NCI-H446 (cell line): ENCODE data around the gene UBE2H.
"Not testable (repeated sequence)": the region's sequence is repeated elsewhere in the genome, so short reads cannot be mapped to it uniquely, and the experiment has no call there.

Experiments
- DNase-seq, 2 experiments: peaks; one replicate each; lab custom pipeline; 2025; lab: John Stamatoyannopoulos, UW

Gene UBE2H

GRCh38 chr7:129952653-129953560, at the start of gene UBE2H:
UBE2H (minus strand) TSS chr7:129952960; CDS start chr7:129952555, 405 bp downstream.
- DNase-seq, result peak; percentile 51 to 92

DNA sequence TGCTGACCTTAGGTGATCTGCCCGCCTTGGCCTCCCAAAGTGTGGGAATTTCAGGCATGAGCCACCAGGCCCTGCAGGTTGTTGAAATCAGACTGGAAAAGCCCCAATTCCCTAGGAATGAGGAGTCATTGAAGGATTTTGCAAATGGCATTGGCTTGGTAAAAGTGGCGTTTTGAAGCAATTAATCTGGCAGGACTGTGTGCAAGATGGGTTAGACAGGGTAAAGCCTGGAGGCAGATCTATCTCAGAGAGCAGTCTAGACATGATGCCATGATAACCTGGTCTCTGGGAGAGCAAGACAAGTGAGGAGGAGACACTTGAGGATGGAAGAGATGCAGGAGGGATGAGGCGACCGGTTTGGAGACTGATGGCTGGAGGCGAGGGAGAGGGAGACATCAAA, 45.7 kb upstream of the UBE2H start:
- DNase-seq, result no peak

DNA sequence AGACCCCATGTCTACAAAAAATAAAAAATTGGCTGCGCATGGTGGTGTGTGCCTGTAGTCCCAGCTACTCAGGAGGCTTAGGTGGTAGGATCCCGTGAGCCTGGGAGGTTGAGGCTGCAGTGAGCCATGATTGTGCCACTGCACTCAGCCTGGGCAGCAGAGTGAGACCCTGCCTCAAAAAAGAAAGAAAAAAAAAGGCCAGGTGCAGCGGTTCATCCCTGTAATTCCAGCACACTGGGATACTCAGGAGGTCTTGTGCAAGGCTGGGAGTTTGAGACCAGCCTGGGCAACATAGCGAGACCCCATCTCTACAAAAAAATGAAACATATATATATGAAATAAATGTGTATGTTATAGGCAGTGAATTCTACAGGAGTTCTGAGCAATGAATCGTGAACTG, 44.5 kb upstream of the UBE2H start:
- no peak for DNase-seq

DNA sequence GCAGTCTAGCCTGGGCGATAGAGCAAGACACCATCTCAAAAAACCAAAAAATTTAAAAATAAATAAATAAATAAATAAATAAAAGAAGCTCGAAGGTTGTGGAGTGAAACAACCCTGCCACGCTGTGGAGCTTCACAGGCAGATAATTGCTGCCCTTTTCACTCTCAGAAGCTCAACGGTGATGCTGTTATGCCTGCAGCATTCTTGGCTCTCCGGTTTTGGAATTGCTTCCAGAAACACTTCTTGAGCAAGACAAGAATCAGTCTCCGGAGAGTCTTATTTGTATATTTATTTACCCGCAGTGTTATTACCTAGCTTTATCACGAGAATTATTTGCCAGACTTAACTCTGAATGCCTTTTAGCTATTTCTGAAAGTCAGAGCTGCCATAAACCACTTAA, 40.5 kb upstream of the UBE2H start:
- DNase-seq, result no peak

GRCh38 chr7:129990403-129991192, 37.8 kb upstream of the UBE2H start:
- DNase-seq, result no peak

- DNase-seq, result no peak
Measured at GRCh38 chr7:129989466-129989865, 36.7 kb upstream of the UBE2H start.

- no peak for DNase-seq
Measured at GRCh38 chr7:129986600-129986999, 33.8 kb upstream of the UBE2H start.

- no peak for DNase-seq
Measured at GRCh38 chr7:129980667-129981066, 27.9 kb upstream of the UBE2H start.

GRCh38 chr7:129975309-129975708, 22.5 kb upstream of the UBE2H start:
- DNase-seq, result no peak

DNA sequence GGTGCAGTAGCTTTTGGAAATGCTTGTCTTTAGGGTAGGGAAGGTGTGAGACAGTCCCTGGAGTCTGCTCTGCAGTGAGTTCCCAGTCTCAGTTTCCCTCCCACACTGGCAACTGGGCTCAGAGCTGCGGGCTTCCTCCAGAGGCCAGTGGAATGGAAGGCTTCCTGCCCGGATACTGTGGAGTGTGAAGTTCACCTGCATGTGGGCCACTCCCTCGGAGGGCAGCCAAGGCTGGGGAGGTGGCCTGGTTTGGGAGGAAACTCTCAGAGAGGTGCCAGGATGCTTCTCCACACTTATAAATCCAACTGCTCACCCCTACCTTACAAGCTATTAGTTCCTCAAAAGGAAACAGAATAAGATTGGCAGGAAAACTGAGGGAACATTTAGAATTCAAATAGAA, 18.1 kb upstream of the UBE2H start:
- DNase-seq, result no peak

DNA sequence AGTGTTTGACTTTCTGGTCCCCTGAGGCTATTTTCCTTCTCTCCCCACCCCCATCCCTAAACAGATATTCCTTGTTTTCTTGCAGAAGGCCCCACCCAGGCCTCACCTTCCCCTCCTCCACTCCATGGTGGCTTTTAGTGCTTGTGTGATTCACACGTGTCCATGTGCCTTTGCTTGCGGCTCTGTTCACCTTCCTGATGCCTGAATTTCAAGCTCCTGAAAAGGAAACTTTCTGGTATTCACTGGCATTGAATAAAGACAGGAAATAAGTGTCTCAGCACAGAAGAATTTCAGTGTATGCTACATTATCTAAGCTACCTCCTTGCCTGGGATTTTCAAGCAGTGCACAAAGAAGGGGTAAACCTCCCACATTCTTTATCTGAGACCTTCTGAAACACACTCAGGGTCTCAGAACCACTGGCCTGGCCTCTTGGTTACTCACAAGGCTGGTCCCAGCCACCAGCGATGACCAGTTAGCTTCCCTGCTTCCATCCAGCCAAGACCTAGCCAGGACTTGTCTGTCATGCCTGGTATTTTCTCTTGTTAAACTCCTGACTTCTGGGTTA, 17.2 kb upstream of the UBE2H start:
- no peak for DNase-seq

GRCh38 chr7:129968592-129969383, 16.0 kb upstream of the UBE2H start:
- no peak for DNase-seq

DNA sequence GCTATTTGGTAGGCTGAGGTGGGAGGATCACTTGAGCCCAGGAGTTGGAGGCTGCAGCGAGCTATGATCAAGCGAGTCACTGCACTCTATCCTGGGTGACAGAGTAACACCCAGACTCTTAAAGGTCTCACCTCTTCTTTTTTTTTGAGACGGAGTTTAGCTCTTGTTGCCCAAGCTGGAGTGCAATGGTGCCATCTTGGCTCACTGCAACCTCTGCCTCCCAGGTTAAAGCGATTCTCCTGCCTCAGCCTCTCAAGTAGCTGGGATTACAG, 7.4 kb upstream of the UBE2H start:
- not testable (repeated sequence) for DNase-seq

DNA sequence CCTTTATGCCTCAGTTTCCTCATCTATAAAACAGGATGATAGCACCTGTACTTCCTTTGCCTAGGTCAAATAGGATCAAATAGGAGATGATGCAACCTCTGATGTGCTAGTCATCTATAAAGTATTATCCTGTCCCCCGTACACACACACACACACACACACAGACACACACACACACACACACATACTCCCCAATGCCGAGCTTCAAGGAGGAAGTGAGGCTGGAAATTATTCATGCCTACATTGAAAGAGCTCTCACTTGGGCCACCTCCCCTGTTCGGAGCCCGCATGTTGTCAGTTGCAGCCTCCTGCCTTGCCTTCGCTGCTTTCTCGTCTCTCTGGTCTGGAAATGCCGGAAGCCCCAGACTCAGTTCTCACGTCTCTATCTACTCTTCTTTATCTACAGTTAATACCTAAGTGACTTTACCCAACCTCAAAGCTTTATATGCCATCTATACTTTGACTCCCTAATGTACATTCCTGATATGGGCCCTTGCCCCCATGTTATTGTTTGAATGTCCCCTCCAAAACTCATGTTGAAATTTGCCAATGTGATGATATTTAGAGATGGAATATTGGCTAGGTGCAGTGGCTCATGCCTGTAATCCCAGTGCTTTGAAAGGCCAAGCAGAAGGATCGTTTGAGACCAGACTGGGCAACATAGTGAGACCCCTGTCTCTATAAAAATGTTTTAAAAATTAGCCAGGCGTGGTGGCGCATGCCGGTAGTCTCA, 6.9 kb upstream of the UBE2H start:
- DNase-seq, result no peak

GRCh38 chr7:129958643-129959470, 6.1 kb upstream of the UBE2H start:
- no peak for DNase-seq

DNA sequence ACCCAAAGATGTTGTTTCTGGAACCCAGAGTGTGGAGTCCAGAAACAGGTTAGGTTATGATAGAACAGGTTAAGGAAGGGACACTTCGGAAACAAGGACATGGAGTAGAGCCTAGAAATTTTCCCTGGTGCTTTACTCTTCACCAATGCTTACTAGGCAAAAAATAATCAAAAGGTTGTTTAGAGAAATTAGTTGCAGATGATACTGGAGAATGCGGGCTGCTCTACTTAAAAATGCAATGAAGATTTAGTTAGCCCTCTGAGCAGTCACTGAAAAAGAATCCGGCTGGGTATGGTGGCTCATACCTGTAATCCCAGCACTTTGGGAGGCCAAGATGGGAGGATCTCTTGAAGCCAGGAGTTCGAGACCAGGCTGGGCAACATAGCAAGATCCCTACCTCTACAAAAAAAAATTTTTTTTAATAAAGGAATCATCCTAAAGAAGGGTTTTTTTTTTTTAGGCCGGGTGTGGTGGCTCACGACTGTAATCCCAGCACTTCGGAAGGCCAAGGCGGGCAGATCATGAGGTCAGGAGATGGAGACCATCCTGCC, 3.3 kb upstream of the UBE2H start:
- DNase-seq, result no peak

DNA sequence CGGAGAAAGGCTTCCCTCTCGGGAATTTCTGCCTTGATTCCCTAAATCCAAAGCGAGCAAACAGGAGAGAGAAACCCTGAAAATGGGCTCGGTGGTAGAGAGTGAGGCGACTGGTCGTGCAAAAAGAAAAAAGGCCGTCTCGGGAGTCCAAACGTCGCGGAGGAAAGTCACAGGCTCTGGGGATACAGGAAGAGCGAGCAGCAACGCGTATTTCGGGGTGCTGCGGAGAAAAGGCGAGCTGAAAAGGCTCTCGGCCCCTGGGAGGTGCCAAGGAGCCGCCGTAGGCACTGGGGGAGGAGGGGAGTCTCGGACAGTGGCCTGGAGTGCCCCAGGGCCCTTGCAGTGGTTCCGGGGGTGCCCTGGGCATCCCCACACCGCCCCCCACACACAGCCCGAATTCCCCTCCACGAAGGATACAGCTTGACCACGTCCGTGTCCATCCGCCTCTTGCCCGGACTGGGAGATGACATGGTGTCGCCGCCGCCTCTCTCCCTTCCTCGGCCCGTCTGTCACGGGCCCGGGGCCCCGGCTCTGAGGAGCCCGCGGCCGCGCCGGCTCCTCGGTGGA, 591 bp downstream of the UBE2H start:
- DNase-seq, result no peak

- no peak for DNase-seq
Measured at GRCh38 chr7:129951226-129952085, 1.3 kb downstream of the UBE2H start.

DNA sequence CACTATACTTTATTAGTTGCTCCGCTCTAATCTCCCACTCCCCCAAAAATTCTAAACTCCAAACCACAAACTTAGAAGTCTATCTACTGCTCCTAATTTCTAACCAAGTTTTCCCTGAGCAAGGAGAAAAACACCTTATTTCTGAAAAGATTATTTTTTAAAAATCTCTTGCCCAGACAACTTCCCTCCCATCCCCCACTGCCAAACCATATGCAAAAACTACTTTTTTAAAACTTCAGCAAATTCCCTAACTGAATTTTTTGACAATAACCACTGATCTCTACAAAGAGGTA, 1.9 kb downstream of the UBE2H start:
- no peak for DNase-seq
